BE2C (cell line): Measurements from ENCODE around the gene UBR3.
"Not testable (repeated sequence)": the region's sequence is repeated elsewhere in the genome, so short reads cannot be mapped to it uniquely, and the experiment has no call there.

Experiments
- DNase-seq: peaks from one replicate; pipeline ENCODE4 v3.0.0-alpha.2; 2020
- H3K27me3 ChIP-seq: fragments of 250-450 bp; sonication (Bioruptor Pico); 2 replicates; pipeline ENCODE4 v1.5.1; 2020; ENCODE audit warnings: mild to moderate bottlenecking
- H3K36me3 ChIP-seq: fragments of 250-450 bp; sonication (Bioruptor Pico); 2 replicates; pipeline ENCODE4 v1.5.1; 2020; ENCODE audit warnings: mild to moderate bottlenecking
- H3K4me1 ChIP-seq: fragments of 250-450 bp; sonication (Bioruptor Pico); 2 replicates; pipeline ENCODE4 v1.5.1; 2020
- H3K4me3 ChIP-seq: 2 replicates; pipeline ENCODE4 v1.5.1; 2011; ENCODE audit warnings: low read depth, low read length
- H3K9me3 ChIP-seq: fragments of 250-450 bp; sonication (Bioruptor Pico); 2 replicates; pipeline ENCODE4 v1.5.1; 2020
- TF ChIP-seq, protein P1 (sequence below): IDR thresholded peaks from 2 replicates; pipeline ENCODE4 v1.5.1; 2012; ENCODE audit warnings: mild to moderate bottlenecking, low read depth, low read length

The UBR3 gene

DNA sequence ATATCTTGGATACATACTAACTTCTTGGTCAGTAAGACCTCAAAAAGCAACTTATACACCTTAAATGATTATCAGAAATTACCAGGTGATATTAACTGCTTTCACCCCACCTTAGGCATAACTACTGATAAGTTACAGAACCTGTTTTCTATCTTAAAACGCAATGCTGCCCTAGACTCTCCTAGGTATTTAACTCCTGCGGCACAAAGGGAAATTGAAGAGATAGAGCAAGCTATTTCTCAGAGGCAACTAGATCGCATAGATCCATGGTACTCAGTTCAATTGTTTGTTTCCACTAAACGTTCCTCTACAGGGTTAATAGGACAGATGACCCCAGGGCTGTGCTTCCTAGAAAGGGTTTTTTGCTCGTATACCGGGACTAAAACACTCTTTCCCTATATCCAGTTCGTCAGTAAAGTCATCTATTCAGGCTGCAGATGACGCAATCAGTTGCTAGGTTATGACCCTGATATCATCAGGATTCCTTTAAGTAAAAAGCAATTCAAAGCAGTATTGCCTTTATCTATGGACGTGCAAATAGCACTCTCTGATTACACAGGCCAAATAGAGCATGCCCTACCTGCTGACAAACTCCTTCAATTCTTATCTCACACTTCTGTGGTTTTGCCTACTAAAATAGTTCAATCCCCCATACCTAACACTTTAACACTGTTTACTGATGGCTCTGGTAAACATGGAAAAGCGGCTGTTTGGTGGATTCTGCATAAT lies 288.4 kb downstream of the UBR3 start:
- Histone ChIP-seq H3K4me1 (no peaks in the 10 kb centered on the region), H3K36me3 (no peaks in the 10 kb centered on the region), H3K27me3 (no peaks in the 10 kb centered on the region), H3K4me3 (no peak overlapping the region), H3K9me3 (no peaks in the 10 kb centered on the region)
- TF ChIP-seq, protein P1, sequence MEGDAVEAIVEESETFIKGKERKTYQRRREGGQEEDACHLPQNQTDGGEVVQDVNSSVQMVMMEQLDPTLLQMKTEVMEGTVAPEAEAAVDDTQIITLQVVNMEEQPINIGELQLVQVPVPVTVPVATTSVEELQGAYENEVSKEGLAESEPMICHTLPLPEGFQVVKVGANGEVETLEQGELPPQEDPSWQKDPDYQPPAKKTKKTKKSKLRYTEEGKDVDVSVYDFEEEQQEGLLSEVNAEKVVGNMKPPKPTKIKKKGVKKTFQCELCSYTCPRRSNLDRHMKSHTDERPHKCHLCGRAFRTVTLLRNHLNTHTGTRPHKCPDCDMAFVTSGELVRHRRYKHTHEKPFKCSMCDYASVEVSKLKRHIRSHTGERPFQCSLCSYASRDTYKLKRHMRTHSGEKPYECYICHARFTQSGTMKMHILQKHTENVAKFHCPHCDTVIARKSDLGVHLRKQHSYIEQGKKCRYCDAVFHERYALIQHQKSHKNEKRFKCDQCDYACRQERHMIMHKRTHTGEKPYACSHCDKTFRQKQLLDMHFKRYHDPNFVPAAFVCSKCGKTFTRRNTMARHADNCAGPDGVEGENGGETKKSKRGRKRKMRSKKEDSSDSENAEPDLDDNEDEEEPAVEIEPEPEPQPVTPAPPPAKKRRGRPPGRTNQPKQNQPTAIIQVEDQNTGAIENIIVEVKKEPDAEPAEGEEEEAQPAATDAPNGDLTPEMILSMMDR = no peak
- DNase-seq = no peak

DNA sequence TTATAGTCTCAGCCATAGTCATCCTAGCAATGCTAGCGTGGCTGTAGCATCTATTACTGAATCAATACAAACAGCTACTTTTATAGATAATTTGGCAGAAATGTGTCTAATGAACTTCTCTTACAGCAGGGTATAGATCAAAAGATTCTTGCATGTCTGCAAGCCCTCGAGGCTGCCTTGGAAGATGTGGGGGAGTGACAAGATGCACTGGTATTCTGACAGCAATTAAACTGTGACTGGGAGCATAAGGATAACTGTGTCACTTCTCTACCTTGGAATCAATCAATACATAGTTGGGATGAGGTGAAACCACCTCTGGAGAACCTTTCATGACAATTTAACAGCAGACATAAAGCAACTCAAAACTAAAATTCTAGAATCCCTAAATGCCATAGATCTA lies 291.4 kb downstream of the UBR3 start:
- Histone ChIP-seq H3K4me3 (no peak overlapping the region), H3K27me3 (no peaks in the 10 kb centered on the region), H3K36me3 (no peaks in the 10 kb centered on the region), H3K4me1 (no peaks in the 10 kb centered on the region), H3K9me3 (no peaks in the 10 kb centered on the region)
- DNase-seq = no peak
- TF ChIP-seq, protein P1 = no peak

DNA sequence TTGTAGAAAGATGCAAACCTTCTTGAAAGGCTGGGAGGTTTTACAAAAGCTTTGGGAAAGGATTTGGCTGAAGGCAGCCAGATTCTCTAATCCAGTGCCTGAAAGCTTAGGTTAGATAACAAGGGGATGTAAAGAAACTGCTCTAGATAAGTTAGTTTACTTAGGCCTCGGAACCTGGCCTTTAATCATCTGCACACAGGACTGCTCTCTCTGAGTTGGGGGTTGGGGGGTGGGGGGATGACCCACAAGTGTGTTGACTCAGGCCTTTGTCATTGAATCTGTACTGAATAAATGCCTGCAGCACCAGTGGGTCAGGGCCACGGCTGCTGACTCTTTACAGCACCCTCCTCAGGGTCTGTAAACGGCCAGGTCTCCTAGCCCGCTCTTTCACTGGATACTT lies 292.1 kb downstream of the UBR3 start:
- H3K4me1 ChIP-seq, H3K27me3 ChIP-seq, H3K36me3 ChIP-seq, DNase-seq, H3K9me3 ChIP-seq, H3K4me3 ChIP-seq: not testable (repeated sequence)

DNA sequence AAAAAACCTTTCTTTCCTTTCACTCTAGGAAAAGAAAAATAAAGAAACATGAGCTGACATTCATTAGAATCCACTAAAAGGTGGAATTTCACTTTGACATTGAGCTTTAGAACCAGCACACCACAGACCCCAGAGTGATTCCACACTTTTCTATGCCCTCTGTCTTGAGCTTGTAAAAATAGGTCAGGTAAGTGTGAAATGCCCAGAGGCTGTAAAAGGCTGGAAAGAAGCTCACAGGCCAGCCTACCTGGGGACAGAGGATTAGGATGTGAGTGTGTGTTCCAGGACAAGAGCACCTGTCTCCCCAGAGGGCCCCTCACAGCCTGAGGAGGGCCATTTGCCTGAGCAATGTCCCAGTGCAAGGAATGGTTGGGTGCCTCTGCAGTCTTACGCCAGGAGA lies 294.4 kb downstream of the UBR3 start:
- H3K4me1 ChIP-seq = no peaks in the 10 kb centered on the region
- no peaks in the 10 kb centered on the region for H3K9me3 ChIP-seq
- no peaks in the 10 kb centered on the region for H3K27me3 ChIP-seq
- no peak overlapping the region for H3K4me3 ChIP-seq
- TF ChIP-seq, protein P1 = no peak
- no peak for DNase-seq
- H3K36me3 ChIP-seq = no peaks in the 10 kb centered on the region

DNA sequence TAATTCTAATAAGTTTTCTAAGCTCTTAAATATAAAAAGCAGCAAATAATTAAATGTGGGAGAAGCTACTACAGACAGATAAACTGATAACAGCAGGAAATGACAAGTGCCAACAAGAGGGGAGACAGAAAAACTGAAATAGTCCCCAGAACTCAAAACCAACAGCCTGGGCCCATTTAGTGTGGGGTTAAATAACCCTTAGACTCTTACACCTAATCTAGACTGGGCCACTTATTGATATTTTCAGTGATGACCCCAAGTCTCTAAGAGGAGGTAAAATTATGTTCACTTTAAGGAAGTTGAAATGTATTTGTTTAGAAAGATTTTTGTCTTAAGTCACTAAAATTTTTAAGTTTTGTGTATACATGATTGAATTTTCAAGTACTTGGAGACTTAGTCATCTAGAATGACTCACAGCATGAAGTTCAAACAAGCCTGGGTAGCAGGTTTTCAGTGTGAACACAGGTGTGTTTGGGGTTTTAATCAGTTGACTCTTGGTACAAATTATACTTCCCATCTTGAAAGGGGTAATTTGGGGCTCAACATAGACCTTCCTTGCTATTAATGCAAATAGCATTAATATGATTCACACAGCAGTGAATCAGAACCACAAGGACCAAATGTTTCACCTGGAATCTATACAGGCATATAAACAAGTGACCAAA lies 295.8 kb downstream of the UBR3 start:
- DNase-seq = no peak
- TF ChIP-seq, protein P1 = no peak
- no peaks in the 10 kb centered on the region for H3K36me3 ChIP-seq
- no peaks in the 10 kb centered on the region for H3K4me1 ChIP-seq
- H3K4me3 ChIP-seq = no peak overlapping the region
- no peaks in the 10 kb centered on the region for H3K9me3 ChIP-seq
- H3K27me3 ChIP-seq = no peaks in the 10 kb centered on the region

DNA sequence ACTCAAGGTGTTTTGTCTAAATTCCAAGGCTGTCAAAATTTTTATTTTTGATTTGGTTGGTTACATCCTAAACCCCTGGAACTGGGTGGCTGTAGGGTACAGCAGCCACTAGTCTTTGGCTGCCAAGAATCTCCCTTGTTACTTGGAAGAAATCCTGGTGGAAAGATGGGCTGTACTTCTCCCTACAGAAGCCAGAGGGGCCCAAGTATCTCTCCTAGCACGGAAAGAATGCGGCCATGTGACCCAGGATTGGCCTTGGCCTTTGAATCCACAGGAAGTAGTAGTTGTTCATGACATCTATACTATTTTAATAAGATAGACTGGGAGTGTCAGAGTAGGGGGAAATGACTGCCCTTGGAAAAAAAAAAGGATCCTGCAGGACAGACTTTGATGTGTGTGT lies 296.3 kb downstream of the UBR3 start:
- Histone ChIP-seq H3K4me1 (no peaks in the 10 kb centered on the region), H3K4me3 (no peak overlapping the region), H3K36me3 (no peaks in the 10 kb centered on the region), H3K27me3 (no peaks in the 10 kb centered on the region), H3K9me3 (no peaks in the 10 kb centered on the region)
- DNase-seq = no peak
- TF ChIP-seq, protein P1 = no peak

DNA sequence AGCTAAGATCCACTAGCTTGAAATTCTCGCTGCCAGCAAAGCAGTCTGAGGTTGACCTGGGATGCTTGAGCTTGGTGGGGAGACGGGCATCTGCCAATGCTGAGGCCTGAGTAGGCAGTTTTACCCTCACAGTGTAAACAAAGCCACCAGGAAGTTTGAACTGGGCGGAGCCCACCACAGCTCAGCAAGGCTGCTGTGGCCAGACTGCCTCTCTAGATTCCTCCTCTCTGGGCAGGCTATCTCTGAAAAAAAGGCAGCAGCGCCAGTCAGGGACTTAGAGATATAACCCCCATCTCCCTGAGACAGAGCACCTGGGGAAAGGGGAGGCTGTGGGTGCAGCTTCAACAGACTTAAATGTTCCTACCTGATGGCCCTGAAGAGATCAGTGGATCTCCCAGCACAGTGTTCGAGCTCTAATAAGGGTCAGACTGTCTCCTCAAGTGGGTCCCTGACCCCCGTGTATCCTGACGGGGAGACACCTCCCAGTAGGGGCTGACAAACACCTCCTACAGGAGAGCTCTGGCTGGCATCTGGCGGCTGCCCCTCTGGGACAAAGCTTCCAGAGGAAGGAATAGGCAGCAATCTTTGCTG lies 299.0 kb downstream of the UBR3 start:
- not testable (repeated sequence) for DNase-seq, H3K36me3 ChIP-seq, H3K4me1 ChIP-seq, H3K4me3 ChIP-seq, H3K9me3 ChIP-seq, H3K27me3 ChIP-seq
